ENCODE results near the gene DDX23.
A peak's percentile ranks its signal among the peaks of the same experiment; 100 is the strongest.
"Not testable (repeated sequence)": the region's sequence is repeated elsewhere in the genome, so short reads cannot be mapped to it uniquely, and the experiment has no call there.

Gene DDX23

GRCh38 chr12:48856379-48856778 lies 4.4 kb upstream of the DDX23 start:
- H3K79me2 ChIP-seq (ENCODE audit: control insufficient read depth, low read length), result peaks cover 14% of the 10 kb centered on the region
- no peaks in the 10 kb centered on the region for H3K9me3 ChIP-seq (ENCODE audit: control insufficient read depth, insufficient read depth, low read length)
- no peak overlapping the region for H3K4me2 ChIP-seq (ENCODE audit: low read length)
- peaks cover 20% of the 10 kb centered on the region for H3K36me3 ChIP-seq (ENCODE audit: control insufficient read depth, low read length)
- H3K4me1 ChIP-seq (ENCODE audit: control insufficient read depth, low read length), result peaks cover 32% of the 10 kb centered on the region
- no peak overlapping the region for H3K27ac ChIP-seq (ENCODE audit: low read depth, low read length)
- peaks cover 2% of the 10 kb centered on the region; the same call in 1 of the 2 replicates for H3F3A ChIP-seq (ENCODE audit: control insufficient read depth, insufficient read depth)
- TF ChIP-seq CTCF (IDR thresholded peaks at IDR 0.05; ENCODE audit: low read depth, low read length, poor library complexity, severe bottlenecking) (no peak), EZH2phosphoT487 (IDR thresholded peaks at IDR 0.05; ENCODE audit: borderline replicate concordance, low read length) (no peak)
- H3K9me2 ChIP-seq (replicated peaks; ENCODE audit: control insufficient read depth, low read length), result no peaks in the 10 kb centered on the region
- no peaks in the 10 kb centered on the region for H4K20me1 ChIP-seq (ENCODE audit: control insufficient read depth, insufficient read depth, low read depth, low read length)
- no peaks in the 10 kb centered on the region for H3K27me3 ChIP-seq (ENCODE audit: control insufficient read depth, low read length)
- no peak overlapping the region for H3K4me3 ChIP-seq (ENCODE audit: low read length)

GRCh38 chr12:48854932-48855331 lies 3.0 kb upstream of the DDX23 start:
- H3K4me1 ChIP-seq (ENCODE audit: control insufficient read depth, low read length), result peaks cover 43% of the 10 kb centered on the region
- H3K79me2 ChIP-seq (ENCODE audit: control insufficient read depth, low read length), result peaks cover 28% of the 10 kb centered on the region
- peaks cover 23% of the 10 kb centered on the region for H3K36me3 ChIP-seq (ENCODE audit: control insufficient read depth, low read length)
- H3K9me3 ChIP-seq (ENCODE audit: control insufficient read depth, insufficient read depth, low read length); H3F3A ChIP-seq (ENCODE audit: control insufficient read depth, insufficient read depth); H3K4me2 ChIP-seq (ENCODE audit: low read length); H3K9me2 ChIP-seq (replicated peaks; ENCODE audit: control insufficient read depth, low read length); H3K4me3 ChIP-seq (ENCODE audit: low read length); H3K27ac ChIP-seq (ENCODE audit: low read depth, low read length); H3K27me3 ChIP-seq (ENCODE audit: control insufficient read depth, low read length); H4K20me1 ChIP-seq (ENCODE audit: control insufficient read depth, insufficient read depth, low read depth, low read length): not testable (repeated sequence)

GRCh38 chr12:48854488-48854887 lies 2.5 kb upstream of the DDX23 start:
- H3K4me2 ChIP-seq (ENCODE audit: low read length), result no peak overlapping the region
- no peaks in the 10 kb centered on the region for H3K9me3 ChIP-seq (ENCODE audit: control insufficient read depth, insufficient read depth, low read length)
- H3K4me3 ChIP-seq (ENCODE audit: low read length), result no peak overlapping the region
- no peak overlapping the region for H3K27ac ChIP-seq (ENCODE audit: low read depth, low read length)
- H3K79me2 ChIP-seq (ENCODE audit: control insufficient read depth, low read length), result peaks cover 33% of the 10 kb centered on the region
- no peaks in the 10 kb centered on the region for H3K9me2 ChIP-seq (replicated peaks; ENCODE audit: control insufficient read depth, low read length)
- H4K20me1 ChIP-seq (ENCODE audit: control insufficient read depth, insufficient read depth, low read depth, low read length), result peaks cover 7% of the 10 kb centered on the region; the same call in 1 of the 2 replicates
- no peak for TF ChIP-seq EZH2phosphoT487 (IDR thresholded peaks at IDR 0.05; ENCODE audit: borderline replicate concordance, low read length)
- TF ChIP-seq CTCF (IDR thresholded peaks at IDR 0.05; ENCODE audit: low read depth, low read length, poor library complexity, severe bottlenecking), result no peak
- no peaks in the 10 kb centered on the region for H3K27me3 ChIP-seq (ENCODE audit: control insufficient read depth, low read length)
- peaks cover 46% of the 10 kb centered on the region for H3K4me1 ChIP-seq (ENCODE audit: control insufficient read depth, low read length)
- peaks cover 2% of the 10 kb centered on the region; the same call in 1 of the 2 replicates for H3F3A ChIP-seq (ENCODE audit: control insufficient read depth, insufficient read depth)
- H3K36me3 ChIP-seq (ENCODE audit: control insufficient read depth, low read length), result peaks cover 27% of the 10 kb centered on the region

- Histone ChIP-seq H3K79me2 (ENCODE audit: control insufficient read depth, low read length) (peaks cover 47% of the 10 kb centered on the region), H3K9me2 (replicated peaks; ENCODE audit: control insufficient read depth, low read length) (no peaks in the 10 kb centered on the region), H3K27me3 (ENCODE audit: control insufficient read depth, low read length) (no peaks in the 10 kb centered on the region), H3K27ac (ENCODE audit: low read depth, low read length) (peak overlapping the region; percentile 54), H3K9me3 (ENCODE audit: control insufficient read depth, insufficient read depth, low read length) (no peaks in the 10 kb centered on the region), H3K4me2 (ENCODE audit: low read length) (peak overlapping the region; percentile 84), H3K4me3 (ENCODE audit: low read length) (peak overlapping the region; percentile 83), H4K20me1 (ENCODE audit: control insufficient read depth, insufficient read depth, low read depth, low read length) (peaks cover 7% of the 10 kb centered on the region; the same call in 1 of the 2 replicates), H3K4me1 (ENCODE audit: control insufficient read depth, low read length) (peaks cover 43% of the 10 kb centered on the region), H3K36me3 (ENCODE audit: control insufficient read depth, low read length) (peaks cover 35% of the 10 kb centered on the region), H3F3A (ENCODE audit: control insufficient read depth, insufficient read depth) (peaks cover 2% of the 10 kb centered on the region; the same call in 1 of the 2 replicates)
- TF ChIP-seq CTCF (IDR thresholded peaks at IDR 0.05; ENCODE audit: low read depth, low read length, poor library complexity, severe bottlenecking) (peak; percentile 84), EZH2phosphoT487 (IDR thresholded peaks at IDR 0.05; ENCODE audit: borderline replicate concordance, low read length) (no peak)
Observed at GRCh38 chr12:48852734-48853688, 1.0 kb upstream of the DDX23 start.

GRCh38 chr12:48842021-48842420 lies 9.9 kb downstream of the DDX23 start:
- peaks cover 65% of the 10 kb centered on the region for H3K36me3 ChIP-seq (ENCODE audit: control insufficient read depth, low read length)

More at GRCh38 chr12:48842021-48842420, 9.9 kb downstream of the DDX23 start:
- not testable (repeated sequence) for H3K4me2 ChIP-seq (ENCODE audit: low read length); H3K27ac ChIP-seq (ENCODE audit: low read depth, low read length); H3K4me3 ChIP-seq (ENCODE audit: low read length); H3K9me2 ChIP-seq (replicated peaks; ENCODE audit: control insufficient read depth, low read length); H3F3A ChIP-seq (ENCODE audit: control insufficient read depth, insufficient read depth); H3K4me1 ChIP-seq (ENCODE audit: control insufficient read depth, low read length); H3K9me3 ChIP-seq (ENCODE audit: control insufficient read depth, insufficient read depth, low read length); H3K27me3 ChIP-seq (ENCODE audit: control insufficient read depth, low read length); H4K20me1 ChIP-seq (ENCODE audit: control insufficient read depth, insufficient read depth, low read depth, low read length)
- peaks cover 17% of the 10 kb centered on the region for H3K79me2 ChIP-seq (ENCODE audit: control insufficient read depth, low read length)

Data from DOHH2 (cell line).